ENCODE results near the gene ECPAS. TPM values are rescaled to one million over a fixed set of nuclear protein-coding genes. Genes with fewer than 3 reads are reported as not detected.

Gene ECPAS
- polyA plus RNA-seq, 1 experiment = 54.3 TPM

GRCh38 chr9:111442360-111443027 is 41.7 kb downstream of the ECPAS start:
- Histone ChIP-seq H3K27me3 (ENCODE audit: control insufficient read depth, insufficient read depth, low read length) (no peaks in the 10 kb centered on the region), H3K36me3 (ENCODE audit: control insufficient read depth, insufficient read depth, low read length) (peaks cover 7% of the 10 kb centered on the region), H3K4me3 (ENCODE audit: low read depth, low read length) (no peak overlapping the region)
- no peak for TF ChIP-seq CTCF (IDR thresholded peaks at IDR 0.05; ENCODE audit: insufficient read depth, low read depth, low read length)
- DNase-seq (ENCODE audit: low read depth) = no peak
- CTCF ChIA-PET = no interaction called here
- POLR2A ChIA-PET = no interaction called here

GRCh38 chr9:111440226-111440625 is 44.0 kb downstream of the ECPAS start:
- TF ChIP-seq CTCF (IDR thresholded peaks at IDR 0.05; ENCODE audit: insufficient read depth, low read depth, low read length) = no peak
- no peaks in the 10 kb centered on the region for H3K27me3 ChIP-seq (ENCODE audit: control insufficient read depth, insufficient read depth, low read length)
- no peak for DNase-seq (ENCODE audit: low read depth)
- ChIA-PET POLR2A (no interaction called here), CTCF (no interaction called here)
- peaks cover 7% of the 10 kb centered on the region for H3K36me3 ChIP-seq (ENCODE audit: control insufficient read depth, insufficient read depth, low read length)
- H3K4me3 ChIP-seq (ENCODE audit: low read depth, low read length) = no peak overlapping the region

GRCh38 chr9:111438541-111439235 is 45.5 kb downstream of the ECPAS start:
- no peak for DNase-seq (ENCODE audit: low read depth)
- CTCF ChIA-PET = no interaction called here

GRCh38 chr9:111436571-111436970 is 47.6 kb downstream of the ECPAS start:
- Histone ChIP-seq H3K4me3 (ENCODE audit: low read depth, low read length) (no peak overlapping the region), H3K27me3 (ENCODE audit: control insufficient read depth, insufficient read depth, low read length) (no peaks in the 10 kb centered on the region), H3K36me3 (ENCODE audit: control insufficient read depth, insufficient read depth, low read length) (peaks cover 6% of the 10 kb centered on the region)
- ChIA-PET POLR2A (no interaction called here), CTCF (no interaction called here)
- no peak for TF ChIP-seq CTCF (IDR thresholded peaks at IDR 0.05; ENCODE audit: insufficient read depth, low read depth, low read length)
- no peak for DNase-seq (ENCODE audit: low read depth)

More at GRCh38 chr9:111438541-111439235, 45.5 kb downstream of the ECPAS start:
- no peak for TF ChIP-seq CTCF (IDR thresholded peaks at IDR 0.05; ENCODE audit: insufficient read depth, low read depth, low read length)
- POLR2A ChIA-PET = no interaction called here
- no peaks in the 10 kb centered on the region for H3K27me3 ChIP-seq (ENCODE audit: control insufficient read depth, insufficient read depth, low read length)
- H3K4me3 ChIP-seq (ENCODE audit: low read depth, low read length) = no peak overlapping the region
- peaks cover 7% of the 10 kb centered on the region for H3K36me3 ChIP-seq (ENCODE audit: control insufficient read depth, insufficient read depth, low read length)

GRCh38 chr9:111433082-111433481 is 51.1 kb downstream of the ECPAS start:
- no peak for DNase-seq (ENCODE audit: low read depth)
- POLR2A ChIA-PET = no interaction called here
- Histone ChIP-seq H3K36me3 (ENCODE audit: control insufficient read depth, insufficient read depth, low read length) (peaks cover 1% of the 10 kb centered on the region; the same call in 1 of the 2 replicates), H3K4me3 (ENCODE audit: low read depth, low read length) (no peak overlapping the region), H3K27me3 (ENCODE audit: control insufficient read depth, insufficient read depth, low read length) (no peaks in the 10 kb centered on the region)
- CTCF ChIA-PET = no interaction called here
- TF ChIP-seq CTCF (IDR thresholded peaks at IDR 0.05; ENCODE audit: insufficient read depth, low read depth, low read length) = no peak
